Colonic mucosa (tissue), 4 donors: ENCODE measurements around the gene SLX1B. TPM values are rescaled to one million over a fixed set of nuclear protein-coding genes. Genes with fewer than 3 reads are reported as not detected.
"Not testable (repeated sequence)": the region's sequence is repeated elsewhere in the genome, so short reads cannot be mapped to it uniquely, and the experiment has no call there.

Experiments used
- DNase-seq: peaks from one replicate; pipeline ENCODE4 v3.0.0-alpha.2; 2020
- H3K27ac ChIP-seq: fragments of 200-600 bp; one replicate; pipeline ENCODE4 v1.8.0; 2021
- H3K27me3 ChIP-seq: fragments of 200-600 bp; one replicate; pipeline ENCODE4 v1.8.0; 2021
- H3K36me3 ChIP-seq: fragments of 200-600 bp; one replicate; pipeline ENCODE4 v1.8.0; 2021
- H3K4me1 ChIP-seq: fragments of 200-600 bp; one replicate; pipeline ENCODE4 v1.8.0; 2021; ENCODE audit warnings: mild to moderate bottlenecking
- H3K4me3 ChIP-seq: fragments of 200-600 bp; one replicate; pipeline ENCODE4 v1.8.0; 2021
- H3K9ac ChIP-seq, 2 donors: one replicate each; pipeline ENCODE4 v1.7.0; 2013; ENCODE audit warnings: control low read depth in 2 of 2, low read depth in 2 of 2, low read length in 2 of 2
- H3K9me3 ChIP-seq: fragments of 200-600 bp; one replicate; pipeline ENCODE4 v1.8.0; 2021
- intact Hi-C: fragments of 100-400 bp; cut with DNase I; formaldehyde crosslinking; loops from one replicate; pipeline ENCODE4 v1.14.1; 2022
- total RNA-seq, 2 donors: library from RNA; stranded (reverse); fragmentation: NEBNext Ultra II Directional in 1 of 2; extraction: Animal tissue kit (Norgen Biotek cat#: 25700) in 1 of 2; gene quantifications; one replicate each; pipeline ENCODE4 v1.2.1, GENCODE V29; 2021
- donor health status: healthy.
- donor health status: DM: no; HTN: no; CAD: no.
- donor health status: DM: no; HTN: no; CAD: no.

Gene SLX1B
- total RNA-seq = 10 to 100 TPM; 30.1 to 33.4 TPM

DNA sequence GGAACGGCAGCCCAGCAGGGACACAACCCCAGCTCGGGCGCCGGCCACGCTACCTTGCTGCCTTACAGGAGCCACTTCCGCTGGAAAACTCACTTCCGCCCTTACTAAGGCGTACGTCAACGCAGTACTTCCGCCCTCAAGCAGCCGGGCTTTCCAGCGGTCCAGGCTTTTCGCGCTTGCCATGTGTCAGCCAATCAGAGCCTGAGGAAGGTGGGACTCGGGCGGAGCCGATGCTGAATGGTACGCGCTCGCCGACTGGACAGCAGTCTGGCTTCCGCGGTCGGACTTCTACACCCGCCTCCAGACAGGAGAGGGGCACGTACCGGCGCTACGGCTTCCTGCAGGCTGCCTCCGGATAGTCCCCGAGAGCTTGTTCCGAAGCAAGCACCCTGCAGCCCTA, at the start of gene SLX1B, which contains the start of gene BOLA2:
SLX1B (plus strand) TSS at position 265 of the 400 bp plus-strand sequence.
BOLA2 (minus strand) TSS at position 83 of the 400 bp plus-strand sequence. CDS start 98 bp downstream, outside the sequence.
- H3K27me3 ChIP-seq, H3K4me3 ChIP-seq, DNase-seq, H3K9ac ChIP-seq, H3K9me3 ChIP-seq, H3K4me1 ChIP-seq, H3K36me3 ChIP-seq, H3K27ac ChIP-seq, intact Hi-C loops: not testable (repeated sequence)

DNA sequence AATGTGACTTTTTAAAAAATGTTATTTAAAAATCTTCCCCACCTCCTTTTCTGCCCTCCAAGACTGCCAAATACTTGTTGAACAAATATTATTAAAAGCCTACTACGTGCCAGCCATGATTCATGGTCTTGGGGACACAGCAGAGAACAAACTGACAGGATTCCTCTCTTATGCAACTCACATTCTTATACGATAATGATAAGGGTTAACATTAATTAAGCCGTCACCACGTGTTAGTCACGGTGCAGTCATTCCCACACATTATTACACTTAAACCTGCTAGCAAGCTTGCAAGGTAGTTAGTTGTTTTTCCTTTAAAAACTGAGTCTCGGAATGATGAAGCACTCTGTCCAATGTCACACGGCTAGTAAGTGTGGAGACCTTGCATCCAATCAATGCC, 49.1 kb upstream of the SLX1B start:
- H3K27me3 ChIP-seq, H3K9me3 ChIP-seq, intact Hi-C loops, H3K36me3 ChIP-seq, H3K9ac ChIP-seq, DNase-seq, H3K4me3 ChIP-seq, H3K27ac ChIP-seq, H3K4me1 ChIP-seq: not testable (repeated sequence)

DNA sequence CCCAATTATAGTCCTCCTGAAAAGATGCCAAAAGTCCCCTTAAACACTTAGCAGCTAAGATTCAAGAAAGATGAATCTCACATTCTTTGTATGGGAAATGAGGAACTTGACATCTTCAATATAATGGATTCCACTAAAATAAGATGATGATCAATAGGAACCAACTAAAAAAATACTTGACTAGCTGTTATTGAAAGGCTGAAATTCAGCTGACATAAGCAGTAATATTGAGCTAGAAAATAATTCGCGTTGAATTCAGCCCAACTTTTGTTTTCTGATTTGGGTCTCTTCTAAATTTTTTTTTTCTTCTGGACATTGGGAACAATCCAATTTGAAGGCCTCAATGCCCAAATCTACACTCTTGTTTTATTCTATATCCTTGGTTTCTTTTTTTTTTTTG, 30.7 kb upstream of the SLX1B start:
- H3K4me1 ChIP-seq, H3K4me3 ChIP-seq, DNase-seq, H3K27ac ChIP-seq, H3K36me3 ChIP-seq, H3K27me3 ChIP-seq, intact Hi-C loops, H3K9ac ChIP-seq, H3K9me3 ChIP-seq: not testable (repeated sequence)

DNA sequence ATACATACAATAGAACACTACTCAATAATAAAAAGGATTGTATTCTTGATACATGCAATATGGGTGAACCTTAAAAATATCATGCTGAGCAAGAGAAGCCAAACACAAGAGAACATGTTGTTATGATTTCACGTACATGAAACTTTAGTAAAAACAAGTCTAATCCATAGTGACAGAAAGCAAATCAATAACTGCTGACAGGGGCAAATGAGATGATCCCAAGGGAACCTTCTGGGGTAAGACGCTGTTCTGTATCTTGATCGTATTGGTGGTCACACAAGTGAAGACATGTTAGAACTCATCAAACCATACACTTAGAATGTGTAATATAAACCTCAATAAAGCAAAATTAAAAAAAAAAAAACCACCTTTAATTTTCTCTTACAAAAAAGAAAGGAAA, 28.9 kb upstream of the SLX1B start:
- H3K27ac ChIP-seq, intact Hi-C loops, DNase-seq, H3K36me3 ChIP-seq, H3K9me3 ChIP-seq, H3K9ac ChIP-seq, H3K4me1 ChIP-seq, H3K4me3 ChIP-seq, H3K27me3 ChIP-seq: not testable (repeated sequence)

DNA sequence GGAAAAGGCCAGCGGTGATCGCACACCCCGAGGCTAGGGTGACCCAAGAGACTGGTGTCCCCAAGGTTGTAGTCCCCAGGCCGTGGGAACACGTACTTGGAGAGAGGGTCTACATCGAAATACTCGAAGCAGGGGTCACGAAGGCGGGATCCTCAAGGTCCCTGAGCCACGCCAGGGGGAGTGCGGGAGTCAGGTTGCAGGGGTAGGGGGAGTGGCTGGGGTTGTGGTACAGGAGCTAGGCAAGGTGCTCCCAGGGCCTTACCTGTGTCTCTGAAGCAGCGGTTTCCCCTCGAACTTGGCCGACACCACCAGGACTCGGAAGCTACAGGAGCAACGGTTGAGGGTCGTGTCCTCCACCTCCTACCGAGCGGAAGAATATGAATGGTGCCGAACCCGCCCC, 579 bp upstream of the SLX1B start:
- H3K36me3 ChIP-seq, H3K27me3 ChIP-seq, DNase-seq, H3K4me3 ChIP-seq, H3K9ac ChIP-seq, H3K4me1 ChIP-seq, H3K9me3 ChIP-seq, H3K27ac ChIP-seq, intact Hi-C loops: not testable (repeated sequence)

DNA sequence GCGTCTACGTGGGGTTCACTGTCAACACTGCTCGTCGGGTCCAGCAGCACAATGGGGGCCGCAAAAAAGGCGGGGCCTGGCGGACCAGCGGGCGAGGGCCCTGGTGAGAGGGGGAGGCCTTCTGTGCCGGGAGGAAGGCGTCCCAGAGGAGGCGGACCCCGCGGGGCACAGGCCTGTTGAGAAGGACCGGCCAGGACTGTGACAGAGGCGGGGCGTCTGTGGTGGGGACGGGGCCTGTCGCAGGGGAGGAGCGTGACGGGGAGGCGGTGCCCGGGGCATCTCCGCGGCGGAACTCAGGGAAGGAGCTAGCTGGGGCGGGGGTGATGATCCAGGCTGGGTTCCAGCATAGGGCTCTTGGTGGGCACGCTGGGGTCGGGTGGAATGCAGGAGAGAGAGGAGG, 495 bp downstream of the SLX1B start:
- intact Hi-C loops = not testable (repeated sequence)

DNA sequence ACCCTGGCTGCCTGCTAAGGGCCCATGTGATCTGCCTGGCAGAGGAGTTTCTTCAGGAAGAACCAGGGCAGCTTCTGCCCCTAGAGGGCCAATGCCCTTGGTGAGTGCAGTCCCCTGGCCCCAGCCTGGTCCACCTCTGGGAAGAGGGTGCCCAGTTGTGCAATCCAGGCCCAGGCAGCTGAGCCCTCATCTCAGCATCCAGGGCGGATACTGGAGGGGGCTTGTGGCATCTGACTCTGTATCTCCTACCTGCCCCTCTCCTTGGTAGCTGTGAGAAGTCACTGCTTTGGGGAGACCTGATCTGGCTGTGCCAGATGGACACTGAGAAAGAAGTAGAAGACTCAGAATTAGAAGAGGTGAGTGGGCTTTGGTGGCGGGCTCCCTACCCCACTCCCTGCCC, 3.3 kb downstream of the SLX1B start:
- H3K9ac ChIP-seq, H3K4me1 ChIP-seq, H3K27me3 ChIP-seq, H3K27ac ChIP-seq, H3K9me3 ChIP-seq, H3K4me3 ChIP-seq, H3K36me3 ChIP-seq, intact Hi-C loops: not testable (repeated sequence)
- peak; percentile 16 for DNase-seq

More for the DNA sequence above, 495 bp downstream of the SLX1B start:
- not testable (repeated sequence) for H3K27ac ChIP-seq, H3K4me1 ChIP-seq, H3K9me3 ChIP-seq, H3K4me3 ChIP-seq, H3K27me3 ChIP-seq, DNase-seq, H3K36me3 ChIP-seq, H3K9ac ChIP-seq

DNA sequence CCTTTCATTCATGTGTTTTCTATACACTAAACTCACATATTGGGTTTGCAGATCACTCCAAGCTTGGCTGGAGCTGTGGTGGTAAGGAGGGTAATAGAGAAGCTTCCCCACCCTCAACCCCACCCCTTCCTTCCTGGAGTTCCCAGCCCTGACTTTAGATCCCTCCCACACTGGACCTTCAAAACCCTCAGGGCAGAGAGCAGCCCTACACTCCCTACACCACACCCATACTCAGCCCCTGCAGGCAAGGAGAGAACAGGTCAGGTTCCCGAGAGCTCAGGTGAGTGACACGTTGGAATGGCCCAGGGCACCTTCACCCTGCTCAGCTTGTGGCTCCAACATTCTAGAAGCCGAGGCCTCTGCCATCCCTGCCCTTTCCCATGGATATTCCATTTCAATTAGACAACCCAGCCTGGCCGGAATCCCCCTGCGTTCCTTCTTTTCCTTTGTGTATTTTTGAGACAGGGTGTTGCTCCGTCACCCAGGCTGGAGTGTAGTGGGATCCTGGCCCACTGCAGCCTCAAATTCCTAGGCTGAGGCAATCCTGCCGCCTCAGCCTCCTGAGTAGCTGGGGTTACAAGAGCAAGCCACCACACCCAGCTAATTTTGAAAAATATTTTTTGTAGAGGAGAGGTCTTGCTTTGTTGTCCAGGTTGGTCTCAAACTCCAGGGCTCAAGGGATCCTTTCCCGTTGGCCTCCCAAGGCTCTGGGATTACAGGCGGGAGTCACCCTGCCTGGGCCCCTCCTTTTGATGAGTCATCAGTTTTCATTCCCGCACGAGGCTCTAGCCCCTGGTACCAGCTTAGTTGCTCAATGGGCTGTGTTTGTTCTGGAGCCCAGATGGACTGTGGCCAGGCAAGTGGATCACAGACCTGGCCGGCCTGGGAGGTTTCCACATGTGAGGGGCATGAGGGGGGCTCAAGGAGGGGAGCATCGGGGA, 5.6 kb downstream of the SLX1B start, which contains the start of gene SULT1A4:
SULT1A4 (plus strand) TSS at position 208 of the 941 bp plus-strand sequence. CDS start 1,473 bp downstream, outside the sequence.
- H3K27ac ChIP-seq, DNase-seq, H3K36me3 ChIP-seq, H3K4me3 ChIP-seq, H3K9me3 ChIP-seq, H3K27me3 ChIP-seq, H3K4me1 ChIP-seq, H3K9ac ChIP-seq, intact Hi-C loops: not testable (repeated sequence)

DNA sequence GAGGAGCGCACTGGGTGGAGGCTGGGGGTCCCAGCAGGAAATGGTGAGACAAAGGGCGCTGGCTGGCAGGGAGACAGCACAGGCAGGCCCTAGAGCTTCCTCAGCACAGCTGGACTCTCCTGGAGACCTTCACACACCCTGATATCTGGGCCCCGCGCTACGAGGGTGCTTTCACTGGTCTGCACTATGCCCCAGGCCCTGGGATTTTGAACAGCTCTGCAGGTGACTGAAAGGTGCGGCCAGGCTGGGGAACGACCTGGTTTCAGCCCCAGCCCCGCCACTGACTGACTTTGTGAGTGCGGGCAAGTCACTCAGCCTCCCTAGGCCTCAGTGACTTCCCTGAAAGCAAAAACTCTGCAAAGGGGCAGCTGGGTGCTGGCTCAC, 6.3 kb downstream of the SLX1B start:
- H3K36me3 ChIP-seq, H3K9ac ChIP-seq, H3K9me3 ChIP-seq, DNase-seq, H3K27me3 ChIP-seq, H3K4me3 ChIP-seq, intact Hi-C loops, H3K4me1 ChIP-seq, H3K27ac ChIP-seq: not testable (repeated sequence)

DNA sequence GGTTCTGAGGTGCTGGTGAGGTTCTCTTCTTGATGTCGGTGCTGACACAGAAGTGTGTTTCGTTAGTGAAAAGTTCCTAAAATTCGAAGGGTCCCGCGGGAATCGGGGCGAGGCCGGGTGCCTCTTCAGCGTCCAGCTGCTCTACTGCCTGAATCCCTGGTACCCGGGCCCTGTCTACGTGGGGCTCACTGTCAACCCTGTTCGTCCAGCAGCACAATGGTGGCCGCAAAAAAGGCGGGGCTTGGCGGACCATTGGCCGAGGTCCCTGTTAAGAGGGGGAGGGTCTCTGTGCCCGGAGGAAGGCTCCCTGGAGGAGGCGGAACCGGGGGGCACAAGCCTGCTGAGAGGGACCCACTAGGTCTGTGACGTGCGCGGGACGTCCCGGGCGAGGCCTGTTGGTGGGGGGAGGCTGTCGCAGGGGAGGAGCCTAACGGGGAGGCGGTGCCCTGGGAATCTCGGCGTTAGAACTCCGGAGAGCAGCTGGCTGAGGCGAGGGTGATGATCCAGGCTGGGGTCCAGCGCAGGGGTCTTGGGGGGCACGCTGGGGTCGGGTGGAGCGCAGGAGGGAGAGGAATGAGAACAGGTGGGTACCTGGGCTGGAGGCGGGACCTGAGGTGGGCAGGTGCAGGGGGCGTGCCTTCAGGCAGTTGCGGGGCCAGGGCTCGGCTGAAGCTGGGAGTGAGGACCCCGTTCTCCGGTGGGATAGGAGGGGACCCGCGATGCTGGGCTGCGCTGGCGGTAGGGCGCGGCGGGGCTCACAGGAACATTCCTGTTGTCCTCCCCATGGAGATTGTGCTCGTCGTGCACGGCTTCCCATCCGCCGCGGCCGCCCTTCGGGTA, 11.9 kb downstream of the SLX1B start:
- H3K9me3 ChIP-seq, intact Hi-C loops, H3K27ac ChIP-seq, H3K4me3 ChIP-seq, H3K9ac ChIP-seq, DNase-seq, H3K36me3 ChIP-seq, H3K4me1 ChIP-seq, H3K27me3 ChIP-seq: not testable (repeated sequence)

DNA sequence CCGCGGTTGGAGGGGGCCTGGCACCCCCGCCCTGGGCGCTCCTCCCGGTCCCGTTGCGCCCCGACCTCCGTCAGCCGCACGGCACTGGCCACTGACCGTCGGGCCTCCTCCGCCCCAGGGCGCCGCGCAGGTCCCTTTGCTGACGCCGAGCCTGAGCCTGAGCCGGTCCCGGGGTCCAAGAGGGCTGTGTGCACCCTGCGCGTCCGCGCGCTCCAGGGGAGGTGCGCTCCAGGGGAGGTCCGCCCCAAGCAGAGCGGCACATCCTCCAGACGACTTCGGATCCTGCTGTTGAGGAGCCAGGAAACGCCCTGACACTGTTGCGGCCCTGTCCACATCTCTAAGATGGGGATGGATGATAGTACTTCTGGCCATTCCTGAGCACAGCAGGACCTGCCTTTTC, 12.6 kb downstream of the SLX1B start:
- H3K27me3 ChIP-seq, H3K9ac ChIP-seq, H3K27ac ChIP-seq, DNase-seq, H3K4me1 ChIP-seq, intact Hi-C loops, H3K9me3 ChIP-seq, H3K4me3 ChIP-seq, H3K36me3 ChIP-seq: not testable (repeated sequence)

DNA sequence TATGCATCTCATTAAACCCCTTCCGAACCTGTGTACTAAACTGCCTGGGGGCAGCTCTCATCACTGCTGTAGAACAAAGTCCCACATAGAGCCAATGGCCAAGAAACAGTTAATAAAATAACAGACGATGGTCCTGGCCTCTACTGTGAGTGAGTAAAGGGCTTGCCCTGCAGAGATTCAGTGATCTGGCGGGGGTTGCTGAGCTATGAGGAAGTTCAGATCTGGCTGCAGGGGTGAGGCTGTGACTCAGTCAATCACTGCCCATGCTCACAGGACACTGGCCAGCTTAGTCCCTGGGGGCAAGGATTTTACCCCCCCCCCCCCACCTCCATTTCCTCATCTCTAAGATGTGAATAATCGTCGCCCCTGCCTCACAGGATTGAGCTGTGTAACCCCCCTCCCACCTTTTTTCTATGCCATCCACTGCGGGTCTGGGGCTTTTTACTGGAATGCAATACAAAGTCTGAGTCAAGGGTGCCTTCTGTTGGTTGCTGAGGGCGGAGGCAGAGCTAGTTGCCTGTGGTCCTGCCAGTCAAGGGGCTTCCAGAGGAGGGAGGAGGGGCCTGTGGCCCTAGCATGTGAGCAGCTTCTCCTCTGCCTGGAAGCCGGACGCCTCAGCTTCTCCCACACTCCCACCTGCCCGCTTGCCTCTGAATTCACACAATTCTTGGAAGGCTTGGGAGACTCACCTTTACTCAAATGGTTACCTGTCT, 13.5 kb downstream of the SLX1B start:
- DNase-seq, H3K9me3 ChIP-seq, H3K4me3 ChIP-seq, H3K9ac ChIP-seq, intact Hi-C loops, H3K27me3 ChIP-seq, H3K27ac ChIP-seq, H3K4me1 ChIP-seq, H3K36me3 ChIP-seq: not testable (repeated sequence)

DNA sequence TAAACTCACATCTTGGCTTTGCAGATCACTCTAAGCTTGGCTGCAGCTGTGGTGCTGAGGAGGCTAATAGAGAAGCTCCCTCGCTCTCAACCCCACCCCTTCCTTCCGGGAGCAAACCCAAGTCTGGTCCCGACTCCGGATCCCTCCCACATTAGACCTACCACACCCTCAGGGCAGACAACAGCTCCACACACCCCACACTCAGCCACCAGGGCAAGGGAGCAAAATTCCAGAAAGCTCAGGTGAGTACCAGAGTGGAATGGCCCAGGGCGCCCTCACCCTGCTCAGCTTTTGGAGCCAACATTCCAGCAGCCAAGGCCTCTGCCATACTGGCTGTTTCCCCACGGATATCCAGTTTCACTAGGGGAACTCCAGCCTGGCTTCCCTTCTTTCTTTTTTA, 15.3 kb downstream of the SLX1B start:
- H3K27me3 ChIP-seq, H3K27ac ChIP-seq, intact Hi-C loops, H3K4me1 ChIP-seq, H3K36me3 ChIP-seq, H3K9me3 ChIP-seq, H3K4me3 ChIP-seq, H3K9ac ChIP-seq: not testable (repeated sequence)
- DNase-seq = peak; percentile 90
